ENCODE measurements around the gene ACYP2. TPM values are rescaled to one million over a fixed set of nuclear protein-coding genes. Genes with fewer than 3 reads are reported as not detected.
"Not testable (repeated sequence)": the region's sequence is repeated elsewhere in the genome, so short reads cannot be mapped to it uniquely, and the experiment has no call there.

The ACYP2 gene
- polyA plus RNA-seq, 1 donor: 25.1 TPM

DNA sequence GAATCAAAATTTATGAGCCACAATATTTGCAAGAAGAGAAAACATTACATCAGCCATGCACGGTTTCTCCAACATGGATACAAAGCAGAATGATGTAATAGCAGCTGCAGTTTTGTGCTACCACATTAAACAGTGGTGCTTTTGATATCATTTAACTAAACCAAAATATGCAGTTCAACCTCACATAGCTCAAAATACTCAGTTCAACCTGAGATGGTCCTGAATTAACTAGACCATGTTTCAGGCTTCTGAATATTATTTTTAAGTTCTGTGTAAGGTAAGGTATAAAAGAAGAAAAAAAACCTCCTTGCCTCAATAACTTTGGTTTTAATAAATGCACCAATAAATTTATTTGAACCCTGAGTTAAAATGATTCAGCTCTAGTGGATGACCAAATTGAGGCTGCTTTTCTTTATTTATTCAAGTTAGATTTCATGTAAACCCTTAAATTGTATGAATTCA is 159.4 kb downstream of the ACYP2 start:
- peak; percentile 39 for DNase-seq

- no peak for DNase-seq
Measured at GRCh38 chr2:54275541-54275940, 160.1 kb downstream of the ACYP2 start.

DNA sequence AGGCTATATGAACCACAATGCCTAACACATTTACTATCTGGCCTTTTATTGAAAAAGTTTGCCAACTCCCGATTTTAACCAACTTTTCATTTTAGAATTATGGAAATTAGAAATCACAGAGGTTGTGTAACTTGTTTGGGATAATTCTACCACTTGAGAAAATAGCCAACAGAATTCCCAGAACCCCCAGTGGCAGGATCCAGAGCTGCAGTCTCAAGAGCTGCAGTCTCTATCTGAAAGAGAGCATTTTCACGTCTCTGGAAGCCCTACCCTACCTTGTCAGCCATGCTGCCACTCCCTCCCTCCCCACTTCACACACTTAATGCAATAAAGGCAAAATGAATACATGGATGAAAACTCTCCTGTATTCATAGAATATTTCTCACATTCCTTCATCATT is 164.0 kb downstream of the ACYP2 start:
- DNase-seq: no peak

DNA sequence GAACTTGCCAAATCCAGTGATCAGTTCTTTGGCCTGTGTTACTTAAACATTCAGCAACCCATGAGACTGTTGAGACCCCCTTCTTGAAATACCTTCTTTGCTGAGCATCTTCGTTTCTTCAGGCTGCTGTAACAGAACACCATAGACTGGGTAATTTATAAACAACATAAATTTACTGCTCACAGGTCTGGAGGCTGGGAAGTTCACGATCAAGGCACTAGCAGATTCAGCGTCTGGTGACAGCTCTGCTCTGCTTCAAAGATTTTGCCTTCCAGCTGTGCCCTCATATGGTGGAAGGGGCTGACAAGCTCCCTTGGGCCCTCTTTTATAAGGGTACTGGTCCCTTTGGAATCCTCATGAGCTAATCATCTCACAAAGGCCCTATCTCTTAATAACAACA is 169.4 kb downstream of the ACYP2 start:
- no peak for DNase-seq

DNA sequence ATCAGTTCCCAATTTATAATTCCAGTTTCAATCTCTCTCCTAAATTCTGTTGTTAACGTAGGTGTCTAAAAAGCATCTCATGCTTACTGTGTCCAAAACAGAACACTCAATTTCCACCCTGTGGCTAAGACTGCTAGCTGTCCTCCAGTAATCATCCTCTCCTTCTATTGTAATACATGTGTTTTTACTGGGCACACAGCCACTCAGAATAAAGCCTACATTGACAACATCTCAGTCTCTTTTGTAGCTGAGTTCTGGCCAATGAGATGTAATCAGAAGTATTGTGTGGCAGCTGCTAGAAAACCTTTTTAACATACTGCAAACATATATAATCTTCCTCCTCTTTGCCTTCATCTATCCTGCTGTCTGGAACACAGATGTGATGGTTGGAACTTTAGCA is 170.0 kb downstream of the ACYP2 start:
- DNase-seq: no peak

DNA sequence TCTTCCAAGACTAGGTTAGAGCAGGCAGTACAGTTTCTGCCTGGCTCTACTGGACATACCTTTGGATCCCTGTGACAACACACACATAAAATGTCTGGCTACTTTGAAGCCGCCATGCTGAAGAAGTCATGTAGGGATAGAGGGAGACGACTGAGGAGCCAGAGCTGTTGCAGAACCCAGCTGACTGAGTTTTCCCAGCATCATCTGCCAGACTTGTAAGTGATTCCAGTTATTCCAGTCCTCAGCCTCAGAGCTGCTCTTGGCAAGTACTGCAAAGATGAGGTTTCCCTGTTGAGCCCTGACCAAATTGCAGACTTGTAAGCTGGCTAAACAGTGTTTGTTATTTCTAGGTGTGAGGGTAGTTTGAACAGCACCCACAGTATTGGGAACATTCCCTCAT is 172.1 kb downstream of the ACYP2 start:
- DNase-seq: peak; percentile 80

DNA sequence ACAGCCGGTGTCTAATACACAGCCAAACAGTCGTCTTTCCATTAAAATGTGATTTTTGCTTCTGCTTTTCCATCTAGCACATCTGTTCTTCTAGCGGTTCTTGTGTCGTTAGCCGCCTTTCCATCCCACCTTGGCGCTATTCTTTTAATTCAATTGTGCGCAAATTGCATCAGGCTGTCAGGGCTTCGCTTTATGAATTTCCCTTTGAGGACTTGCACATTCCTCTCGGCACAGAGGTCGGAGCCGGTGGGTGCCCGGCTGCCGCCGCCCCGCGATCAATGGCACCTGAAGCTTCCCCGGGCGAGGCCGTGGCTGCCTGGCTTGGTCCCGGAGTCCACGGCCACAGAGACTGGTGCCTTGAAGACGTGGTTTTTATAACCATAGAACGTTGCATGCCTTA is 174.5 kb downstream of the ACYP2 start:
- no peak for DNase-seq

DNA sequence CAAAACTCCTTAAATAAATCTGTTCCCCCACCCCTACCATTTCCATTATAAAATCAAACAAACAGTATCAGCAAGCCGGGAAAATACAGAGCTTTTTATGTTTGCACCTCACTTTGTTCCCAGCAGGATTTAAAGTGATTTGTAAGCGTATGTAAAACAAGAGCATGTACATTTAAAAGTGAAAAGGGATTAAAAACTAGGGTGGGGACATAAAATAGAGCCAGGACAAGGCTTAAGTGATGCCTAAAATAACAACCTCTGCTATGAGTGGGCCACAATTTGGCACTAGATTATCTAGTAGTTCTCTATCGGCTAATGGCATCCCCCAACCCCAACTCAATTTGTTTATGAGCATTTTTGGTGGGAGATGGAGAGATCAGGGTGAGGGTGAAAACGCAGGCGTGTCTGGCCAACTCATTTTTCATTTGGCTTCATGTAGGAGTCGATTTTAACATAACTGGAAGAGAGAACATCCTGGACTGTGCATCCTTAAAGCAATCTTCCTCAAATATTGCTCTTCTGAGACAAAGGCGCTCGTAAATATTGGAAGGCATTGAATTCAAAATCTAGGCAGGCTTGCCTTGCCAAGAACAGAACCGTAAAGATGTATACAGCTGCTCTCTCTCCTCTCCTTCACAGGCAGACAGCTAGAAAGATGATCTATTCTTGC is 175.1 kb downstream of the ACYP2 start:
- peak; percentile 57 for DNase-seq

DNA sequence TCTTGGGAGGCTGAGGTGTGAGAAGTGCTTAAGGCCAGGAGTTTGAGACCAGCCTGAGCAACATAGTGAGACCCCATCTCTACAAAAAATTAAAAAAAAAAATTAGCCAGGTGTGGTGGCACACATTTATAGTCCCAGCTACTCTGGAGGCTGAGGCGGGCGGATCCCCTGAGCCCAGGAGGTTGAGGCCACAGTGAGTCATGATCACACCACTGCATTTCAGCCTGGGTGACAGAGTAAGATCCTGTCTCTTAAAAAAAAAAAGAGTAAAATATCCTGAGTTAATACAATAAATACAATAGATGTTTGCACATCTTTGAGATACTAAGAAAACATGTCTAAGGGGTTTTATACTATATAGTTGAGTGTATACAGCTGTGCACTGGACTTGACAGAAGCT is 179.2 kb downstream of the ACYP2 start:
- DNase-seq: not testable (repeated sequence)

GRCh38 chr2:54295911-54296310 is 180.5 kb downstream of the ACYP2 start:
- no peak for DNase-seq

DNA sequence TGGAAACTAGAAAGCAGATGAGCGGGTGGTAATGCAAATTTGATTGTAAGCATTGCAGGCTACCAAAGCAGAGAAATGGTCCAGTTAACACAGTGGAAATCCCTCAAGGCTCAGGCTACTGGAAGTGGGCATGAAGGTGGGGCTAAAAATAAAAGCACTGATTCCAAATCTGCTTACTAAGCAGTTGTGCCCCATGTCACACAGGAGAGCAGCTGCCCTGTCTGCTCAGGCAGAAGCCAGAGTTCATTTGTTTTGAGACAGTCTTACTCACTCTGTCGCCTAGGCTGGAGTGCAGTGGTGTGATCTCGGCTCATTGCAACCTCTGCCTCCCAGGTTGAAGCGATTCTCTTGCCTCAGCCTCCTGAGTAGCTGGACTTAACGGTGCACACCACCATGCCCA is 183.1 kb downstream of the ACYP2 start:
- no peak for DNase-seq

GRCh38 chr2:54303631-54304030 is 188.2 kb downstream of the ACYP2 start:
- DNase-seq: no peak

DNA sequence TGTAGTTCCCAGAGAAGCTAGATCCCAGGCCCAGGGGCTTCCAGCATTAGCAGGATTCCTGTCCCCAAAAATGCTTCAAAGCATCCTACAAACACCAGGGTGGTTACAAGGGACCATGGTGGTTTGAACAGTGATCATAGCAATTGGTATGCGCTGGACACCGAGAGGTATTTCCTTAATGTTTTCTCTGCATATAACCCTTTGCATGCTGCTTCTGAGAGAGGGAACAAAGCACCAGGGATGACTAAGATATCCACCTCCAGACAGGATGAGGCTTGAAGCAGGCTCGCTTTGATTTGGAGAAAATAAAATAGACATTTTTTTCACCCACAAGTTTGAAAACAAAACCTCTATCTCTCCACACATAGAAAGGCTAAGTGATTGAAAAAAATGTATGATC is 191.1 kb downstream of the ACYP2 start:
- DNase-seq: no peak

- no peak for DNase-seq
Measured at GRCh38 chr2:54308186-54308585, 192.8 kb downstream of the ACYP2 start.

GRCh38 chr2:54308782-54309181 is 193.4 kb downstream of the ACYP2 start:
- no peak for DNase-seq

GRCh38 chr2:54310311-54310710 is 194.9 kb downstream of the ACYP2 start:
- DNase-seq: no peak

- no peak for DNase-seq
Measured at GRCh38 chr2:54310961-54311360, 195.5 kb downstream of the ACYP2 start.

- no peak for DNase-seq
Measured at GRCh38 chr2:54313147-54313546, 197.7 kb downstream of the ACYP2 start.

DNA sequence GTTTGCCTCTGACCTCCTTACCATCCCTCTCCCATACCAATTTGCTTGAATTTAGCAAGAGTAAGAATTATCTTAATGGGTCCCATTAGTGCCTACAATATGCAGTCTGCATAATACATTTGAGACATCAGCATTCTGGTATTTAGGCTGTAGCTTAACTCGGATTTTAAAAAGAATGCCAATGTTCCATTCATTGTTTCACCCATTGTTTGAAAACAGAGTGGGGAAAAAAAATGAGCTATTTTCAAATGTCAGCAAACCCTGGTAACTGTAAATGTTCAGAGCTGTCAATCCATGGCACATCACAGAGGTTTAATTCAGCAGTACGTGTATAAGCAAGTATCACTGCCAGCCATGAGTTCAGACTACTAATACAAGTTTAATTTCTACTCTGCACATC is 202.6 kb downstream of the ACYP2 start:
- DNase-seq: no peak

GRCh38 chr2:54318821-54319220 is 203.4 kb downstream of the ACYP2 start:
- no peak for DNase-seq

GRCh38 chr2:54321047-54321446 is 205.6 kb downstream of the ACYP2 start:
- no peak for DNase-seq

DNA sequence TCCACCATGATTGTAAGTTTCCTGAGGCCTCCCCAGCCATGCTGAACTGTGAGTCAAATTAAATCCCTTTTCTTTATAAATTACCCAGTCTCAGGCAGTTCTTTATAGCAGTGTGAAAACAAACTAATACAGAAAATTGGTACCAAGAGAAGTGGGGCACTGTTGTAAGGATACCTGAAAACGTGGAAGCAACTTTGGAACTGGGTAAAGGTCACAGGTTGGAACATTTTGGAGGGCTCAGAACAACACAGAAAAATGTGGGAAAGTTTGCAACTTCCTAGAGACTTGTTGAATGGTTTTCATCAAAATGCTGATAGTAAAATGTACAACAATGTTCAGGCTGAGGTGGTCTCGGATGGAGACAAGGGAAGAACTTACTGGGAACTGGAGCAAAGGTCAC is 209.1 kb downstream of the ACYP2 start:
- not testable (repeated sequence) for DNase-seq

DNA sequence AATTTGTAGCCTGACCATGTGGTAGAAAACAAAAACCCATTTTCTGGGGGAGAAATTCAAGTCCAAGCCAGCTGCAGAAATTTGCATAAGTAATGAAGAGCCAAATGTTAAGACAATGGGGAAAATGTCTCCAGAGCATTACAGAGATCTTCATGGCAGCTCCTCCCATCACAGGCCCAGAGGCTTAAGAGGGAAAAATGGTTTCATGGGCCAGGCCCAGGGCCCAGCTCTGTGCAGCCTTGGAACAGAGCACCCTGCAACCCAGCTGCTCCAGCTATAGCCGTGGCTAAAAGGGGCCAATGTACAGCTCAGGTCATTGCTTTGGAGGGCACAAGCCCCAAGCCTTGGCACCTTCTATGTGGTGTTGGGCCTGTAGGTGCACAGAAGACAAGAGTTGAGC is 209.7 kb downstream of the ACYP2 start:
- DNase-seq: no peak

DNA sequence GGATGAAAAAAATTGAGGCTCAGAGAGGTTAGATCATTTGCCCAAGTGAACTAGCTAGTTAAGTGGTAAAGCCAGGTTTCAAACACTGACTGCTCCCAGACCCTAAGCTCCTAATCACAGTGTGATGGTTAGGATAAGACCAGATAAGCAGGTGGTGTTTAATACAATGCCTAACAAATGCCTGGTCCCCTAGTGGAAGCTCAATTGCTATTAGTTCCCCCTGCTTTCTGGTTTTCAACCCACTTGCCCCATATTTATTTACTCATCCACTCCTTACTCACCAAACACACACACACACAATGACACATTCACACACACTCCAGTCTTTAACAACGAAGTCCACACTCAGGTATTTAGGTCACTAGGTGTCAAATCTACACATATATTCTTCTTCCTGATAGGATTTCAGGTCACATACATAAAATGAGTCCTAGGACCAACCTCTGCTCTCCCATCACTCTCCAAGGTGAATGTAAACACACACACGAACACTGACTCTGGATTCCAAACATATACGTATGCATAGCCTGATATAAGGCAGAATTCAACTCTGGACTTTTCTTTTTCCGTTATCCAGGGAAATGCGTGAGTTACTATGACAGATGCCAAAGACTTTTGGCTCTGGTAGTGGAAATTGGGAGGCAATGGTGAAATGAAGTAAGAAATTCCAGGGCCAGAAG is 214.2 kb downstream of the ACYP2 start:
- peak; percentile 87 for DNase-seq
